BLaER1 (cell line): Measurements from ENCODE around the gene BCAT1.

ENCODE experiments used
- H3K27ac ChIP-seq: shearing (Covaris generic); formaldehyde crosslinking; 2 replicates; pipeline ENCODE4 v1.8.1; 2022
- H3K27me3 ChIP-seq: shearing (Covaris generic); formaldehyde crosslinking; 2 replicates; pipeline ENCODE4 v1.8.1; 2022
- H3K36me3 ChIP-seq: shearing (Covaris generic); formaldehyde crosslinking; 2 replicates; pipeline ENCODE4 v1.8.1; 2022
- H3K4me1 ChIP-seq: shearing (Covaris generic); formaldehyde crosslinking; 2 replicates; pipeline ENCODE4 v1.8.1; 2022
- H3K4me2 ChIP-seq: shearing (Covaris generic); formaldehyde crosslinking; 2 replicates; pipeline ENCODE4 v1.8.1; 2022
- H3K4me3 ChIP-seq: shearing (Covaris generic); formaldehyde crosslinking; 2 replicates; pipeline ENCODE4 v1.8.1; 2022
- H3K9ac ChIP-seq: shearing (Covaris generic); formaldehyde crosslinking; 2 replicates; pipeline ENCODE4 v1.8.1; 2022
- H3K9me3 ChIP-seq: shearing (Covaris generic); formaldehyde crosslinking; 2 replicates; pipeline ENCODE4 v1.8.1; 2022
- H4K20me1 ChIP-seq: shearing (Covaris generic); formaldehyde crosslinking; 2 replicates; pipeline ENCODE4 v1.8.1; 2022
- Cebpa-rat ChIP-seq: shearing (Covaris generic); IDR thresholded peaks from 2 replicates; pipeline ENCODE4 v1.8.1; 2022

BCAT1 gene

GRCh38 chr12:24894879-24895278, 54.0 kb downstream of the BCAT1 start:
- no peak overlapping the region for H3K9ac ChIP-seq
- peaks cover 93% of the 10 kb centered on the region for H4K20me1 ChIP-seq
- H3K9me3 ChIP-seq, result no peaks in the 10 kb centered on the region
- H3K27me3 ChIP-seq, result no peaks in the 10 kb centered on the region
- no peak overlapping the region for H3K4me3 ChIP-seq
- no peak overlapping the region for H3K27ac ChIP-seq
- no peak overlapping the region for H3K4me2 ChIP-seq
- peaks cover 94% of the 10 kb centered on the region for H3K36me3 ChIP-seq
- H3K4me1 ChIP-seq, result no peaks in the 10 kb centered on the region
- TF ChIP-seq Cebpa-rat, result no peak

GRCh38 chr12:24890048-24890803, 58.7 kb downstream of the BCAT1 start:
- Histone ChIP-seq H3K9ac (no peak overlapping the region), H3K27me3 (no peaks in the 10 kb centered on the region), H3K27ac (no peak overlapping the region), H3K9me3 (no peaks in the 10 kb centered on the region), H3K4me3 (no peak overlapping the region), H3K4me1 (no peaks in the 10 kb centered on the region), H3K4me2 (no peak overlapping the region), H4K20me1 (peaks cover 91% of the 10 kb centered on the region), H3K36me3 (peaks cover 97% of the 10 kb centered on the region)
- TF ChIP-seq Cebpa-rat, result no peak

DNA sequence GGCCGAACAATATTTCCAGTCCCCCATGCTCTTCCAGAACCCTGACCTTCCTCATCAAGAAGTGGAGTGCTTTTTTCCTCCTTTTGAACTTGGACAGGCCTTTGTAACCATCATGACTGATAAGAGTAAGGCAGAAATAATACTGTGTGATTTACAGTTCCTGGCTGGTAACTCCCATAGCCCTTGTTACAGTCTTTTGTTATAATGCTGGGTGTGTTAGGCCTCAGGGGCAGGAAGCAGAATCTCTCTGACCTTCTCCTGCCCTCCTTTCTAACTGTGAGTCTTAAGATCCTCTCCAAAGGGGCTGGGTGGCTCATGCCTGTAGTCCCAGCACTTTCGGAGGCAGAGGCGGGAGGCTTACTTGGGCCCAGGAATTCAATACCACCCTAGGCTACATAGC, 59.5 kb downstream of the BCAT1 start:
- Histone ChIP-seq H3K9ac (no peak overlapping the region), H3K9me3 (no peaks in the 10 kb centered on the region), H3K4me3 (no peak overlapping the region), H3K27me3 (no peaks in the 10 kb centered on the region), H3K4me2 (no peak overlapping the region), H3K27ac (no peak overlapping the region), H3K36me3 (peaks cover 89% of the 10 kb centered on the region), H4K20me1 (peaks cover 88% of the 10 kb centered on the region), H3K4me1 (no peaks in the 10 kb centered on the region)
- TF ChIP-seq Cebpa-rat, result no peak

DNA sequence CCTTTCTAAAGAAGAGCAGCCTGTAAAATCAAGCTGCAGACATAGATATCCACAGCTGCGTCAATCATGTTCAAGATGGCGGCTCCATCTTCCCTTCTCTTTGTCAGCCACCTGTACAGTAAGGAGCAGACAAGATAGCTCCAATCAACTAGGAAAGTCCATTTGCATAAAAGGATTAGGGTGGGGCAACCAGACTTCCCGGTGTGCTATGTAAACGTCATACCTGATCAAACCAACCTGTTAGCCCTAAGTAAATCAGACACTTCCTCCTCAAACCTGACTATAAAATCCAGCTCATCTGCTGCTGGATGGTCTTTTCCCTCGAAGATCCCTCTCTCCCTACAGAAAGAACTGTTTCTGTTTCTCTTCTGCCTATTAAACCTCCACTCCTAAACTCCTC, 60.1 kb downstream of the BCAT1 start:
- H3K36me3 ChIP-seq, result peaks cover 89% of the 10 kb centered on the region

GRCh38 chr12:24884911-24885310, 64.0 kb downstream of the BCAT1 start:
- Histone ChIP-seq H3K9me3 (no peaks in the 10 kb centered on the region), H4K20me1 (peaks cover 89% of the 10 kb centered on the region), H3K27ac (no peak overlapping the region), H3K36me3 (peaks cover 87% of the 10 kb centered on the region), H3K4me1 (peaks cover 11% of the 10 kb centered on the region; the same call in 1 of the 2 replicates), H3K9ac (no peak overlapping the region), H3K4me3 (no peak overlapping the region), H3K27me3 (no peaks in the 10 kb centered on the region), H3K4me2 (no peak overlapping the region)
- TF ChIP-seq Cebpa-rat, result no peak

More for the DNA sequence above, 60.1 kb downstream of the BCAT1 start:
- H3K27me3 ChIP-seq, result no peaks in the 10 kb centered on the region
- H4K20me1 ChIP-seq, result peaks cover 88% of the 10 kb centered on the region
- H3K9ac ChIP-seq, result no peak overlapping the region
- peaks cover 1% of the 10 kb centered on the region; the same call in 1 of the 2 replicates for H3K4me1 ChIP-seq
- no peak overlapping the region for H3K27ac ChIP-seq
- H3K4me2 ChIP-seq, result no peak overlapping the region
- no peak overlapping the region for H3K4me3 ChIP-seq
- no peaks in the 10 kb centered on the region for H3K9me3 ChIP-seq
- no peak for TF ChIP-seq Cebpa-rat

GRCh38 chr12:24881724-24882371, 67.1 kb downstream of the BCAT1 start:
- H3K4me1 ChIP-seq, result peaks cover 11% of the 10 kb centered on the region; the same call in 1 of the 2 replicates
- peaks cover 86% of the 10 kb centered on the region for H3K36me3 ChIP-seq
- H3K27ac ChIP-seq, result no peak overlapping the region
- no peak overlapping the region for H3K4me2 ChIP-seq
- no peaks in the 10 kb centered on the region for H3K9me3 ChIP-seq
- H3K4me3 ChIP-seq, result no peak overlapping the region
- H3K27me3 ChIP-seq, result no peaks in the 10 kb centered on the region
- peaks cover 82% of the 10 kb centered on the region for H4K20me1 ChIP-seq
- no peak for TF ChIP-seq Cebpa-rat
- no peak overlapping the region for H3K9ac ChIP-seq

GRCh38 chr12:24881227-24881626, 67.7 kb downstream of the BCAT1 start:
- no peak overlapping the region for H3K4me2 ChIP-seq
- no peak for TF ChIP-seq Cebpa-rat
- H3K9me3 ChIP-seq, result no peaks in the 10 kb centered on the region
- H3K27me3 ChIP-seq, result no peaks in the 10 kb centered on the region
- no peak overlapping the region for H3K9ac ChIP-seq
- H3K36me3 ChIP-seq, result peaks cover 88% of the 10 kb centered on the region
- no peak overlapping the region for H3K4me3 ChIP-seq
- H3K27ac ChIP-seq, result no peak overlapping the region
- H3K4me1 ChIP-seq, result peaks cover 11% of the 10 kb centered on the region; the same call in 1 of the 2 replicates
- H4K20me1 ChIP-seq, result peaks cover 82% of the 10 kb centered on the region

DNA sequence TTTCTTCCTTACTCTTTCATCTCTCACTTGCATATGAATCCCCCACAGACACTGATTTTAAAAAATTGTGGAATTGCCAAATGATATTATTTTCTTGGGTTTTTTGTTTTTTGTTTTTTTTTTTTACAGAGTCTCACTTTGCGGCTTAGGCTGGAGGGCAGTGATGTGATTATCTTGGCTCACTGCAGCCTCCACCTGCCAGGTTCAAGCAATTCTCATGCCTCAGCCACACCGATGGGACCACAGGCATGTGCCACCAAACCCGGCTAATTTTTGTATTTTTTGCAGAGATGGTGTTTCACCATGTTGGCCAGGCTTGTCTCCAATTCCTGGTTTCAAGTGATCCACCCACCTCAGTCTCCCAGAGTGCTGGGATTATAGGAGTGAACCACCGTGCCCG, 68.2 kb downstream of the BCAT1 start:
- H3K9me3 ChIP-seq, result no peaks in the 10 kb centered on the region

GRCh38 chr12:24879644-24880043, 69.3 kb downstream of the BCAT1 start:
- Histone ChIP-seq H3K4me1 (peaks cover 11% of the 10 kb centered on the region; the same call in 1 of the 2 replicates), H3K9ac (no peak overlapping the region), H3K36me3 (peaks cover 94% of the 10 kb centered on the region), H3K27me3 (no peaks in the 10 kb centered on the region), H3K9me3 (peaks cover under 1% of the 10 kb centered on the region; the same call in 1 of the 2 replicates), H3K4me3 (no peak overlapping the region), H3K27ac (no peak overlapping the region), H3K4me2 (no peak overlapping the region), H4K20me1 (peaks cover 72% of the 10 kb centered on the region)
- no peak for TF ChIP-seq Cebpa-rat

More for the DNA sequence above, 68.2 kb downstream of the BCAT1 start:
- no peak for TF ChIP-seq Cebpa-rat
- peaks cover 88% of the 10 kb centered on the region for H3K36me3 ChIP-seq
- H3K4me1 ChIP-seq, result peaks cover 11% of the 10 kb centered on the region; the same call in 1 of the 2 replicates
- H3K27ac ChIP-seq, result no peak overlapping the region
- H4K20me1 ChIP-seq, result peaks cover 77% of the 10 kb centered on the region
- no peak overlapping the region for H3K4me3 ChIP-seq
- H3K4me2 ChIP-seq, result no peak overlapping the region
- no peaks in the 10 kb centered on the region for H3K27me3 ChIP-seq
- H3K9ac ChIP-seq, result no peak overlapping the region

- peak; percentile 72; the same call in 1 of the 2 replicates for TF ChIP-seq Cebpa-rat
- Histone ChIP-seq H3K9ac (no peak overlapping the region), H3K4me1 (no peaks in the 10 kb centered on the region), H3K9me3 (peaks cover 19% of the 10 kb centered on the region), H3K4me3 (no peak overlapping the region), H3K4me2 (no peak overlapping the region), H3K36me3 (peaks cover 99% of the 10 kb centered on the region), H3K27me3 (no peaks in the 10 kb centered on the region), H3K27ac (no peak overlapping the region), H4K20me1 (peaks cover 41% of the 10 kb centered on the region)
Observed at GRCh38 chr12:24875014-24875413, 73.9 kb downstream of the BCAT1 start.
